Fibroblast of pulmonary artery (primary cell): ENCODE results near the gene KSR1.
A peak's percentile ranks its signal among the peaks of the same experiment; 100 is the strongest.
"Not testable (repeated sequence)": the region's sequence is repeated elsewhere in the genome, so short reads cannot be mapped to it uniquely, and the experiment has no call there.

Experiments
- DNase-seq: peaks from one replicate; pipeline ENCODE4 v3.0.0-alpha.2; 2010; ENCODE audit warnings: low read depth
- H3K4me3 ChIP-seq: replicated peaks from 2 replicates; pipeline ENCODE4 v1.5.1; 2011; ENCODE audit warnings: low read depth, mild to moderate bottlenecking, control low read depth, low read length, moderate library complexity
- CTCF ChIP-seq: IDR thresholded peaks from 2 replicates; pipeline ENCODE4 v1.5.1; 2011; ENCODE audit warnings: mild to moderate bottlenecking, control low read depth, low read length, inconsistent platforms; ENCODE audit errors: missing control alignments

The KSR1 gene

GRCh38 chr17:27438348-27438998, 17.8 kb upstream of the KSR1 start:
- no peak overlapping the region for H3K4me3 ChIP-seq
- no peak for TF ChIP-seq CTCF
- DNase-seq = peak; percentile 36

- no peak for DNase-seq
- H3K4me3 ChIP-seq = no peak overlapping the region
- TF ChIP-seq CTCF = no peak
Observed at GRCh38 chr17:27439342-27439741, 16.9 kb upstream of the KSR1 start.

- no peak for DNase-seq
- no peak for TF ChIP-seq CTCF
- H3K4me3 ChIP-seq = no peak overlapping the region
Observed at GRCh38 chr17:27442702-27443101, 13.5 kb upstream of the KSR1 start.

- H3K4me3 ChIP-seq = no peak overlapping the region
- no peak for DNase-seq
- no peak for TF ChIP-seq CTCF
Observed at GRCh38 chr17:27443491-27443890, 12.8 kb upstream of the KSR1 start.

- no peak overlapping the region for H3K4me3 ChIP-seq
- no peak for TF ChIP-seq CTCF
- DNase-seq = no peak
Observed at GRCh38 chr17:27445971-27446370, 10.3 kb upstream of the KSR1 start.

GRCh38 chr17:27446569-27447301, 9.5 kb upstream of the KSR1 start:
- peak; percentile 99 for DNase-seq
- no peak overlapping the region for H3K4me3 ChIP-seq
- no peak for TF ChIP-seq CTCF

GRCh38 chr17:27448534-27448933, 7.7 kb upstream of the KSR1 start:
- not testable (repeated sequence) for DNase-seq, H3K4me3 ChIP-seq
